Activated naive CD4-positive, alpha-beta T cell treated with anti-CD3 and anti-CD28 coated beads for 36 hours (primary cell): ENCODE data around the gene C16orf82. TPM values are rescaled to one million over a fixed set of nuclear protein-coding genes. Genes with fewer than 3 reads are reported as not detected.

Experiments used
- CTCF ChIA-PET: fragments of 350-600 bp; sonication (Branson Sonifier 250); formaldehyde crosslinking; loops from one replicate; lab custom pipeline; 2021; ENCODE audit warnings: antibody characterized with exemption; lab: Charles Lee
- DNase-seq: peaks from one replicate; pipeline ENCODE4 v3.0.0-alpha.2; 2020
- H3K27ac Mint-ChIP-seq: one replicate; pipeline ENCODE4 v1.8.0; 2021; ENCODE audit warnings: mild to moderate bottlenecking, mixed read lengths
- H3K27me3 Mint-ChIP-seq: one replicate; pipeline ENCODE4 v1.8.0; 2021; ENCODE audit warnings: low read depth, mixed read lengths
- H3K36me3 Mint-ChIP-seq: one replicate; pipeline ENCODE4 v1.8.0; 2021; ENCODE audit warnings: low read depth, mixed read lengths
- H3K4me1 Mint-ChIP-seq: one replicate; pipeline ENCODE4 v1.8.0; 2021; ENCODE audit warnings: low read depth, mixed read lengths
- H3K4me3 Mint-ChIP-seq: one replicate; pipeline ENCODE4 v1.8.0; 2021; ENCODE audit warnings: mild to moderate bottlenecking, moderate library complexity, mixed read lengths
- H3K9me3 Mint-ChIP-seq: one replicate; pipeline ENCODE4 v1.8.0; 2021; ENCODE audit warnings: mixed read lengths
- intact Hi-C: fragments of 100-400 bp; cut with micrococcal nuclease; formaldehyde crosslinking; loops from one replicate; pipeline ENCODE4 v1.15.1; 2023
- total RNA-seq, 2 experiments: library from RNA; stranded (reverse); gene quantifications; one replicate each; pipeline ENCODE4 v1.2.3, GENCODE V29; 2021

Gene C16orf82
- total RNA-seq, 2 experiments from 2014 or later, result not detected

GRCh38 chr16:27112093-27112811 is 45.5 kb downstream of the C16orf82 start:
- CTCF ChIA-PET, result no interaction called here
- Mint-ChIP-seq H3K27ac (no peak overlapping the region), H3K36me3 (no peaks in the 10 kb centered on the region)

GRCh38 chr16:27113341-27113841 is 46.7 kb downstream of the C16orf82 start:
- no peak for DNase-seq
- no peaks in the 10 kb centered on the region for H3K36me3 Mint-ChIP-seq
- intact Hi-C loops, result no loop called here
- peaks cover 3% of the 10 kb centered on the region for H3K4me1 Mint-ChIP-seq
- peaks cover 9% of the 10 kb centered on the region for H3K9me3 Mint-ChIP-seq
- H3K4me3 Mint-ChIP-seq, result no peak overlapping the region
- CTCF ChIA-PET, result no interaction called here
- no peak overlapping the region for H3K27ac Mint-ChIP-seq
- no peaks in the 10 kb centered on the region for H3K27me3 Mint-ChIP-seq

More at GRCh38 chr16:27112093-27112811, 45.5 kb downstream of the C16orf82 start:
- Mint-ChIP-seq H3K27me3 (no peaks in the 10 kb centered on the region), H3K9me3 (peaks cover 9% of the 10 kb centered on the region), H3K4me3 (no peak overlapping the region), H3K4me1 (peaks cover 2% of the 10 kb centered on the region)
- DNase-seq, result no peak
- intact Hi-C loops, result no loop called here

GRCh38 chr16:27114006-27114405 is 47.3 kb downstream of the C16orf82 start:
- no peaks in the 10 kb centered on the region for H3K27me3 Mint-ChIP-seq
- peaks cover 9% of the 10 kb centered on the region for H3K9me3 Mint-ChIP-seq
- CTCF ChIA-PET, result no interaction called here
- peaks cover 5% of the 10 kb centered on the region for H3K4me1 Mint-ChIP-seq
- no peak overlapping the region for H3K4me3 Mint-ChIP-seq
- intact Hi-C loops, result no loop called here
- H3K27ac Mint-ChIP-seq, result no peak overlapping the region
- H3K36me3 Mint-ChIP-seq, result no peaks in the 10 kb centered on the region
- DNase-seq, result no peak

- no peak overlapping the region for H3K27ac Mint-ChIP-seq
- CTCF ChIA-PET, result interaction anchor here (0.6 to 1.1 kb wide), 4 partner anchors 8 to 396 kb away, joined by 3 to 5 read pairs (median 4); no protein-coding TSS in a partner anchor
- H3K4me3 Mint-ChIP-seq, result no peak overlapping the region
- no peaks in the 10 kb centered on the region for H3K36me3 Mint-ChIP-seq
- no peak for DNase-seq
- intact Hi-C loops, result no loop called here
- H3K27me3 Mint-ChIP-seq, result no peaks in the 10 kb centered on the region
- H3K4me1 Mint-ChIP-seq, result peaks cover 2% of the 10 kb centered on the region
- H3K9me3 Mint-ChIP-seq, result peaks cover 15% of the 10 kb centered on the region
Observed at GRCh38 chr16:27118526-27118925, 51.8 kb downstream of the C16orf82 start.

Other genes with a start within 250 kb of the C16orf82 start
- gene KDM8, start 136.6 kb downstream of the C16orf82 start, total RNA-seq, result 10 to 100 TPM; 11.3 to 13.9 TPM
- gene NSMCE1, start 201.8 kb downstream of the C16orf82 start, total RNA-seq, result 100 to 1,000 TPM; 112 to 117 TPM
- gene IL4R, start 247.0 kb downstream of the C16orf82 start, total RNA-seq, result 100 to 1,000 TPM; 162 to 170 TPM